Frontal cortex (tissue), 4 donors: Measurements from ENCODE around the gene FAH. TPM values are rescaled to one million over a fixed set of nuclear protein-coding genes. Genes with fewer than 3 reads are reported as not detected.

Experiments
- DNase-seq, 2 donors: peaks; one replicate each; pipeline ENCODE4 v3.0.0; 2012; ENCODE audit warnings: low spot score in 2 of 2
- FAIRE-seq: peaks from 2 replicates; lab custom pipeline; 2012; peaks lifted over from hg19 to GRCh38; lab: Jason Lieb, UNC
- total RNA-seq: library from RNA; depleted of rRNA; stranded (reverse); fragments of >200 nt; gene quantifications from one replicate; pipeline ENCODE4 v1.2.3, GENCODE V29; 2014
- donor health status: control.
- donor health status: control.
- donor health status: control.

Gene FAH
- total RNA-seq, 1 donor from 2014 or later, result 2.9 TPM

GRCh38 chr15:80188251-80188650 lies 35.5 kb downstream of the FAH start:
- FAIRE-seq, result no peak
- no peak for DNase-seq

GRCh38 chr15:80191198-80191597 lies 38.4 kb downstream of the FAH start:
- FAIRE-seq (no peak), DNase-seq (no peak)

- FAIRE-seq, result no peak
- DNase-seq, result no peak
Observed at GRCh38 chr15:80191897-80192595, 39.2 kb downstream of the FAH start.

GRCh38 chr15:80194186-80194585 lies 41.4 kb downstream of the FAH start:
- FAIRE-seq, result no peak
- DNase-seq, result no peak

GRCh38 chr15:80194914-80195313 lies 42.1 kb downstream of the FAH start:
- no peak for DNase-seq
- FAIRE-seq, result no peak

- FAIRE-seq, result no peak
- DNase-seq, result no peak
Observed at GRCh38 chr15:80199366-80199765, 46.6 kb downstream of the FAH start.

GRCh38 chr15:80199869-80200268 lies 47.1 kb downstream of the FAH start:
- DNase-seq (no peak), FAIRE-seq (no peak)

- FAIRE-seq, result no peak
- DNase-seq, result no peak
Observed at GRCh38 chr15:80201256-80202015, 48.6 kb downstream of the FAH start.

- DNase-seq (no peak), FAIRE-seq (no peak)
Observed at GRCh38 chr15:80202016-80202315, 49.2 kb downstream of the FAH start.

GRCh38 chr15:80202641-80203360 lies 50.0 kb downstream of the FAH start:
- no peak for FAIRE-seq
- no peak for DNase-seq

GRCh38 chr15:80203361-80203885 lies 50.6 kb downstream of the FAH start:
- no peak for DNase-seq
- no peak for FAIRE-seq

- FAIRE-seq (no peak), DNase-seq (no peak)
Observed at GRCh38 chr15:80204231-80204630, 51.4 kb downstream of the FAH start.

- no peak for FAIRE-seq
- DNase-seq, result no peak
Observed at GRCh38 chr15:80207887-80208286, 55.1 kb downstream of the FAH start.

- DNase-seq, result no peak
- no peak for FAIRE-seq
Observed at GRCh38 chr15:80208758-80209734, 56.2 kb downstream of the FAH start.

- DNase-seq (no peak), FAIRE-seq (no peak)
Observed at GRCh38 chr15:80210611-80211573, 58.1 kb downstream of the FAH start.

- no peak for FAIRE-seq
- DNase-seq, result no peak
Observed at GRCh38 chr15:80211976-80212375, 59.2 kb downstream of the FAH start.

GRCh38 chr15:80214910-80215309 lies 62.1 kb downstream of the FAH start:
- no peak for DNase-seq
- FAIRE-seq, result no peak

- DNase-seq (no peak), FAIRE-seq (no peak)
Observed at GRCh38 chr15:80216141-80216540, 63.3 kb downstream of the FAH start.

GRCh38 chr15:80216911-80217310 lies 64.1 kb downstream of the FAH start:
- no peak for FAIRE-seq

More at GRCh38 chr15:80216911-80217310, 64.1 kb downstream of the FAH start:
- DNase-seq, result no peak
